Neural cell (in vitro differentiated cells): ENCODE measurements around the gene TSEN54. TPM values are rescaled to one million over a fixed set of nuclear protein-coding genes. Genes with fewer than 3 reads are reported as not detected.

Experiments used
- H2AFZ ChIP-seq: fragments of 200-600, 300-800 bp; sonication (generic), shearing (Covaris generic); 2 replicates; pipeline ENCODE4 v1.6.0; 2014; ENCODE audit warnings: low read depth, mild to moderate bottlenecking, antibody characterized with exemption, low read length, moderate library complexity
- H3F3A ChIP-seq: fragments of 200-600 bp; shearing (Covaris generic); 2 replicates; pipeline ENCODE4 v1.6.1; 2016; ENCODE audit warnings: mild to moderate bottlenecking, moderate library complexity, mixed read lengths, antibody characterized with exemption, low read length; ENCODE audit not compliant: insufficient read depth, poor library complexity, severe bottlenecking
- H3K27ac ChIP-seq: fragments of 200-600, 300-800 bp; sonication (generic), shearing (Covaris generic); 2 replicates; pipeline ENCODE4 v1.5.1; 2014; ENCODE audit warnings: mild to moderate bottlenecking, low read length, moderate library complexity
- H3K27me3 ChIP-seq: fragments of 300-800, 200-600 bp; sonication (generic), shearing (Covaris generic); 2 replicates; pipeline ENCODE4 v1.6.0; 2014; ENCODE audit warnings: mild to moderate bottlenecking, low read depth, low read length, moderate library complexity; ENCODE audit not compliant: insufficient read depth
- H3K36me3 ChIP-seq: fragments of 300-800, 200-600 bp; sonication (generic), shearing (Covaris generic); 2 replicates; pipeline ENCODE4 v1.5.1; 2014; ENCODE audit warnings: mild to moderate bottlenecking, antibody characterized with exemption, low read length, moderate library complexity; ENCODE audit not compliant: insufficient read depth
- H3K4me2 ChIP-seq: fragments of 300-800, 200-600 bp; sonication (generic), shearing (Covaris generic); 2 replicates; pipeline ENCODE4 v1.6.0; 2014; ENCODE audit warnings: mild to moderate bottlenecking, low read length
- H3K4me3 ChIP-seq: fragments of 300-800, 200-600 bp; sonication (generic), shearing (Covaris generic); 2 replicates; pipeline ENCODE4 v1.5.1; 2014; ENCODE audit warnings: mild to moderate bottlenecking, low read length, moderate library complexity
- H3K79me2 ChIP-seq: fragments of 200-600 bp; shearing (Covaris generic); replicated peaks from 2 replicates; pipeline ENCODE4 v1.6.0; 2014; ENCODE audit warnings: mild to moderate bottlenecking, low read length, moderate library complexity; ENCODE audit not compliant: insufficient read depth
- H3K9ac ChIP-seq: fragments of 300-800, 200-600 bp; sonication (generic), shearing (Covaris generic); 2 replicates; pipeline ENCODE4 v1.6.1; 2016; ENCODE audit warnings: mild to moderate bottlenecking, low read length, mixed read lengths
- H3K9me2 ChIP-seq: fragments of 200-600 bp; shearing (Covaris generic); 2 replicates; pipeline ENCODE4 v1.6.1; 2016; ENCODE audit warnings: mild to moderate bottlenecking, low read length, mixed read lengths; ENCODE audit not compliant: insufficient read depth
- H3K9me3 ChIP-seq: fragments of 200-600, 300-800 bp; sonication (generic), shearing (Covaris generic); 2 replicates; pipeline ENCODE4 v1.6.1; 2016; ENCODE audit warnings: mild to moderate bottlenecking, mixed run types, low read length, moderate library complexity, mixed read lengths
- H4K20me1 ChIP-seq: fragments of 200-600 bp; shearing (Covaris generic); 2 replicates; pipeline ENCODE4 v1.6.1; 2016; ENCODE audit warnings: mild to moderate bottlenecking, mixed run types; ENCODE audit not compliant: insufficient read depth
- EP300 ChIP-seq: fragments of 450-650 bp; conservative IDR thresholded peaks from 2 replicates; pipeline ENCODE4 v1.6.1; 2014; ENCODE audit warnings: antibody characterized with exemption, mild to moderate bottlenecking, moderate library complexity; ENCODE audit not compliant: poor library complexity, severe bottlenecking
- EZH2 ChIP-seq: fragments of 200-600, 300-800 bp; shearing (Covaris generic), sonication (generic); IDR thresholded peaks from 2 replicates; pipeline ENCODE4 v1.6.1; 2014; ENCODE audit warnings: antibody characterized with exemption, low read length, borderline replicate concordance, mild to moderate bottlenecking; ENCODE audit not compliant: insufficient read depth, poor library complexity, severe bottlenecking
- MXI1 ChIP-seq: fragments of 450-650 bp; conservative IDR thresholded peaks from 2 replicates; pipeline ENCODE4 v1.6.1; 2014; ENCODE audit warnings: antibody characterized with exemption, mild to moderate bottlenecking; ENCODE audit not compliant: poor library complexity, severe bottlenecking
- POLR2AphosphoS5 ChIP-seq: IDR thresholded peaks from 2 replicates; pipeline ENCODE4 v1.6.1; 2012
- RAD21 ChIP-seq: fragments of 450-650 bp; conservative IDR thresholded peaks from 2 replicates; pipeline ENCODE4 v1.6.1; 2014; ENCODE audit warnings: antibody characterized with exemption, mild to moderate bottlenecking, moderate library complexity
- SMC3 ChIP-seq: fragments of 450-650 bp; conservative IDR thresholded peaks from 2 replicates; pipeline ENCODE4 v1.6.1; 2014; ENCODE audit warnings: antibody characterized with exemption, mild to moderate bottlenecking, moderate library complexity; ENCODE audit not compliant: poor library complexity
- TAF1 ChIP-seq: IDR thresholded peaks from 2 replicates; pipeline ENCODE4 v1.6.1; 2012; ENCODE audit warnings: low read depth
- polyA plus RNA-seq: library from polyadenylated mRNA; depleted of rRNA; stranded (reverse); fragments of >200 nt; gene quantifications from 2 replicates; pipeline ENCODE4 v1.2.3, GENCODE V29; 2014
- TF ChIP-seq, protein P1 (sequence below): IDR thresholded peaks from 2 replicates; pipeline ENCODE4 v1.6.1; 2012; ENCODE audit warnings: borderline replicate concordance
- TF ChIP-seq, protein P2 (sequence below): fragments of 450-650 bp; IDR thresholded peaks from 2 replicates; pipeline ENCODE4 v1.5.1; 2014; ENCODE audit warnings: antibody characterized with exemption, mild to moderate bottlenecking, moderate library complexity; ENCODE audit not compliant: poor library complexity, severe bottlenecking

The TSEN54 gene
- polyA plus RNA-seq, 1 donor from 2014 or later = 32.2 TPM

DNA sequence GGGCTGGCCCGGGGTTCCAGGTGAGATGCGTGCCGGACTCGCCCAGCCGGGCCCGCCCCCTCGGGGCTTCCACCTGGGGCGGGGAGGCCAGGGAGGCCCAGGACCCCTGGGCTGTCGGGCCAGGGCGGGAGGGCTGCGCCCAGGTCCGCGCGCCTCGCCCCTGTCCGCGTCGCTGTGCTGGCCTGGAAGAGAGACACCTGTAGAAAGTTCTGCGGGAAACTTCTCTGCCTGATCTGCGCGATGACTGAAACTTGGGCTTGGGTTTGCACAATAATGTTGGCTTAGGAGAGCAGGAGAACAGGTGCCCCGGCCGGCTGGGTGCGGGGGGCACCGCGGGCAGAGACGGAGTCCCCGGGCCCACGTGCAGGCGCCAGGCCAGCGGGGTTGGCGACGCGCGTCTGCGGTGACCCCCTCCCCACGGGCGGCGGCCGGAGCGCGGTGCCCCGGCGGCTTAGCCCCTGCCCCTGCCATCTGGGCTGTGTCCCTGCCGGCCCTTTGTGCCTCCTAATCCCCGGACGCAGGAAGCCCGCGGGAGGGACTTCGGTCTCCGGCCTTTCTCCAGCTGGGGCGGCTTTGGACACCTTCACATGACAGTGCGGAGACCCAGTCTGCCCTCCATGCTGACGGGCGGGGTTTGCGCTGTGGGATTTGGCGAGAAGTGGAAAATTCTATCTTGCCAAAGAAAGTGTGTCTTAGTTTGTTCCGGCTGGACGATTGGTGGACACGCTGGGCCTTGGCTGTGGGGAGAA is 9.7 kb downstream of the TSEN54 start:
- TF ChIP-seq RAD21 (no peak), EP300 (no peak), POLR2AphosphoS5 (no peak), MXI1 (no peak), SMC3 (no peak), EZH2 (no peak), TAF1 (no peak)
- TF ChIP-seq, protein P1, sequence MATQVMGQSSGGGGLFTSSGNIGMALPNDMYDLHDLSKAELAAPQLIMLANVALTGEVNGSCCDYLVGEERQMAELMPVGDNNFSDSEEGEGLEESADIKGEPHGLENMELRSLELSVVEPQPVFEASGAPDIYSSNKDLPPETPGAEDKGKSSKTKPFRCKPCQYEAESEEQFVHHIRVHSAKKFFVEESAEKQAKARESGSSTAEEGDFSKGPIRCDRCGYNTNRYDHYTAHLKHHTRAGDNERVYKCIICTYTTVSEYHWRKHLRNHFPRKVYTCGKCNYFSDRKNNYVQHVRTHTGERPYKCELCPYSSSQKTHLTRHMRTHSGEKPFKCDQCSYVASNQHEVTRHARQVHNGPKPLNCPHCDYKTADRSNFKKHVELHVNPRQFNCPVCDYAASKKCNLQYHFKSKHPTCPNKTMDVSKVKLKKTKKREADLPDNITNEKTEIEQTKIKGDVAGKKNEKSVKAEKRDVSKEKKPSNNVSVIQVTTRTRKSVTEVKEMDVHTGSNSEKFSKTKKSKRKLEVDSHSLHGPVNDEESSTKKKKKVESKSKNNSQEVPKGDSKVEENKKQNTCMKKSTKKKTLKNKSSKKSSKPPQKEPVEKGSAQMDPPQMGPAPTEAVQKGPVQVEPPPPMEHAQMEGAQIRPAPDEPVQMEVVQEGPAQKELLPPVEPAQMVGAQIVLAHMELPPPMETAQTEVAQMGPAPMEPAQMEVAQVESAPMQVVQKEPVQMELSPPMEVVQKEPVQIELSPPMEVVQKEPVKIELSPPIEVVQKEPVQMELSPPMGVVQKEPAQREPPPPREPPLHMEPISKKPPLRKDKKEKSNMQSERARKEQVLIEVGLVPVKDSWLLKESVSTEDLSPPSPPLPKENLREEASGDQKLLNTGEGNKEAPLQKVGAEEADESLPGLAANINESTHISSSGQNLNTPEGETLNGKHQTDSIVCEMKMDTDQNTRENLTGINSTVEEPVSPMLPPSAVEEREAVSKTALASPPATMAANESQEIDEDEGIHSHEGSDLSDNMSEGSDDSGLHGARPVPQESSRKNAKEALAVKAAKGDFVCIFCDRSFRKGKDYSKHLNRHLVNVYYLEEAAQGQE = no peak
- TF ChIP-seq, protein P2, sequence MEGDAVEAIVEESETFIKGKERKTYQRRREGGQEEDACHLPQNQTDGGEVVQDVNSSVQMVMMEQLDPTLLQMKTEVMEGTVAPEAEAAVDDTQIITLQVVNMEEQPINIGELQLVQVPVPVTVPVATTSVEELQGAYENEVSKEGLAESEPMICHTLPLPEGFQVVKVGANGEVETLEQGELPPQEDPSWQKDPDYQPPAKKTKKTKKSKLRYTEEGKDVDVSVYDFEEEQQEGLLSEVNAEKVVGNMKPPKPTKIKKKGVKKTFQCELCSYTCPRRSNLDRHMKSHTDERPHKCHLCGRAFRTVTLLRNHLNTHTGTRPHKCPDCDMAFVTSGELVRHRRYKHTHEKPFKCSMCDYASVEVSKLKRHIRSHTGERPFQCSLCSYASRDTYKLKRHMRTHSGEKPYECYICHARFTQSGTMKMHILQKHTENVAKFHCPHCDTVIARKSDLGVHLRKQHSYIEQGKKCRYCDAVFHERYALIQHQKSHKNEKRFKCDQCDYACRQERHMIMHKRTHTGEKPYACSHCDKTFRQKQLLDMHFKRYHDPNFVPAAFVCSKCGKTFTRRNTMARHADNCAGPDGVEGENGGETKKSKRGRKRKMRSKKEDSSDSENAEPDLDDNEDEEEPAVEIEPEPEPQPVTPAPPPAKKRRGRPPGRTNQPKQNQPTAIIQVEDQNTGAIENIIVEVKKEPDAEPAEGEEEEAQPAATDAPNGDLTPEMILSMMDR = no peak
- H2AFZ ChIP-seq = no peak overlapping the region

DNA sequence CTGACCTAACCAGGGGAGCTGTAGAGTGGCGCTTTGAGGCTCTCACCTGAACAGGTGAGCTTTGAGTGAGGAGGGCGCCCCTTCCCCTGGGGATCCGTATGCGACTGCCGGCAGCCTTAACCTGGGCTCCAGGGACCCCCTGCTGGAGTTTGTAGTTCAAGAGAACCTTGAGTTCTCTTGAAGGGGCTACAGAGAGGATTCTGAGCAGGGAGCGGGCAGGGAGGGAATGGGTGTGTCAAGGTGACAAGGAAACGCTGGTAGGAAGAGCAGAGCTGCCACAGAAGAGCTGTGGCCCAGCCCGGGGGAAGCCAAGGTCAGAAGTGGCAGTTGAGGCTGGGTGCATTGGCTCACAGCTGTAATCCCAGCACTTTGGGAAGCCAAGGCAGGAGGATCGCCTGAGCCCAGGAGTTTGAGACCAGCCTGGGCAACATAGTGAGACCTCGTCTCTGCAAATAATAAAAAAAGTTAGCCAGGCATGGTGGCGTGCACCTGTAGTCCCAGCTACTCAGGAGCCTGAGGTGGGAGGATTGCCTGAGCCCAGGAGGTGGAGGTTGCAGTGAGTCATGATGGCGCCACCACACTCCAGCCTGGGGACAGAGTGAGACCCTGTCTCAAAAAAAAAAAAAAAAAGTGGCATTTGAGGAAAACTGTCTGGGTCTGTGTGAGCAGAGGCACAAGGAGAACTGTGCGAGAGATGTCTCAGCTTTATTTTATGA is 10.4 kb downstream of the TSEN54 start:
- no peak overlapping the region for H2AFZ ChIP-seq
- no peaks in the 10 kb centered on the region for H3K9me2 ChIP-seq
- H3K27ac ChIP-seq = no peak overlapping the region
- no peak overlapping the region for H3K4me2 ChIP-seq
- H3K27me3 ChIP-seq = peaks cover 33% of the 10 kb centered on the region
- H3F3A ChIP-seq = no peaks in the 10 kb centered on the region
- TF ChIP-seq SMC3 = no peak
- no peak for TF ChIP-seq EZH2
- TF ChIP-seq, protein P2 = no peak
- no peak for TF ChIP-seq MXI1
- TF ChIP-seq, protein P1 = no peak
- no peak for TF ChIP-seq POLR2AphosphoS5
- no peak for TF ChIP-seq RAD21
- H3K4me3 ChIP-seq = no peak overlapping the region
- H3K9ac ChIP-seq = no peak overlapping the region
- H3K9me3 ChIP-seq = no peaks in the 10 kb centered on the region
- no peaks in the 10 kb centered on the region for H3K36me3 ChIP-seq
- H4K20me1 ChIP-seq = no peaks in the 10 kb centered on the region
- H3K79me2 ChIP-seq = no peaks in the 10 kb centered on the region

More for the DNA sequence above, 9.7 kb downstream of the TSEN54 start:
- peaks cover 33% of the 10 kb centered on the region for H3K27me3 ChIP-seq
- H3K9me3 ChIP-seq = no peaks in the 10 kb centered on the region
- H3K4me2 ChIP-seq = no peak overlapping the region
- no peaks in the 10 kb centered on the region for H3K79me2 ChIP-seq
- H3K4me3 ChIP-seq = peak overlapping the region; percentile 47
- H3F3A ChIP-seq = no peaks in the 10 kb centered on the region
- H3K9me2 ChIP-seq = no peaks in the 10 kb centered on the region
- H3K36me3 ChIP-seq = no peaks in the 10 kb centered on the region
- H3K27ac ChIP-seq = no peak overlapping the region
- no peaks in the 10 kb centered on the region for H4K20me1 ChIP-seq
- H3K9ac ChIP-seq = no peak overlapping the region
